Measurements from ENCODE around the gene IZUMO4.

The IZUMO4 gene

DNA sequence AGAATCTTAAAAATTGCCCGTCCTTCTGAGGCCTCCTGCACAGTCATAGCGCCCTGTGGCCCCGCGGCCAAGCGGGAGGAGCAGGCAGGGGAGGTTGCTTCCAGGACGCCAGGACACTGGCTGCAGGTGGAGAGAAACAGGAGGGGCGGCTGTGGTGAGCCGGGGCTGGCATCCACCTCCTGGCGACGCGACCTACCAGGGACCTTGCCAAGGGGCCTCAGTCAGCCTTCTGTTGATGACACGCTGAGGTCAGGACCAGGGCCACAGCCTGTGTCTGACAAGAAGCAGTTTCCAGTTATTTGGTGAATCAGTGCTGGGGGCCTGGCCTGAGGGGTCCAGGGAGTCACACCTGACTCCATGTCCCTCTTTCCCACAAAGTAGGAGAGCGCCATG lies 32.3 kb upstream of the IZUMO4 start:
- Histone ChIP-seq H3K4me2 (ENCODE audit: low read depth, low read length) (no peak overlapping the region), H4K20me1 (ENCODE audit: insufficient read depth, low read length) (no peaks in the 10 kb centered on the region), H3K27ac (ENCODE audit: low read length) (no peak overlapping the region), H3K9me2 (replicated peaks; ENCODE audit: insufficient read depth, low read length) (no peaks in the 10 kb centered on the region), H3K4me1 (ENCODE audit: low read length) (peaks cover 15% of the 10 kb centered on the region), H3K4me3 (ENCODE audit: low read length) (no peak overlapping the region), H3K79me2 (ENCODE audit: low read length) (peaks cover 17% of the 10 kb centered on the region), H3K9ac (ENCODE audit: low read length) (no peak overlapping the region), H2AFZ (ENCODE audit: low read length) (no peak overlapping the region), H3F3A (ENCODE audit: insufficient read depth, low read length) (peaks cover 29% of the 10 kb centered on the region), H3K36me3 (replicated peaks; ENCODE audit: insufficient read depth, low read length) (no peaks in the 10 kb centered on the region), H3K9me3 (replicated peaks; ENCODE audit: insufficient read depth, low read length) (no peaks in the 10 kb centered on the region), H3K27me3 (replicated peaks; ENCODE audit: insufficient read depth, low read length) (no peaks in the 10 kb centered on the region)
- TF ChIP-seq EZH2 (optimal IDR thresholded peaks at IDR 0.05; ENCODE audit: low read depth, low read length) (no peak), EZH2phosphoT487 (IDR thresholded peaks at IDR 0.05; ENCODE audit: low read length) (no peak)
- TF ChIP-seq, protein P1, sequence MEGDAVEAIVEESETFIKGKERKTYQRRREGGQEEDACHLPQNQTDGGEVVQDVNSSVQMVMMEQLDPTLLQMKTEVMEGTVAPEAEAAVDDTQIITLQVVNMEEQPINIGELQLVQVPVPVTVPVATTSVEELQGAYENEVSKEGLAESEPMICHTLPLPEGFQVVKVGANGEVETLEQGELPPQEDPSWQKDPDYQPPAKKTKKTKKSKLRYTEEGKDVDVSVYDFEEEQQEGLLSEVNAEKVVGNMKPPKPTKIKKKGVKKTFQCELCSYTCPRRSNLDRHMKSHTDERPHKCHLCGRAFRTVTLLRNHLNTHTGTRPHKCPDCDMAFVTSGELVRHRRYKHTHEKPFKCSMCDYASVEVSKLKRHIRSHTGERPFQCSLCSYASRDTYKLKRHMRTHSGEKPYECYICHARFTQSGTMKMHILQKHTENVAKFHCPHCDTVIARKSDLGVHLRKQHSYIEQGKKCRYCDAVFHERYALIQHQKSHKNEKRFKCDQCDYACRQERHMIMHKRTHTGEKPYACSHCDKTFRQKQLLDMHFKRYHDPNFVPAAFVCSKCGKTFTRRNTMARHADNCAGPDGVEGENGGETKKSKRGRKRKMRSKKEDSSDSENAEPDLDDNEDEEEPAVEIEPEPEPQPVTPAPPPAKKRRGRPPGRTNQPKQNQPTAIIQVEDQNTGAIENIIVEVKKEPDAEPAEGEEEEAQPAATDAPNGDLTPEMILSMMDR (IDR thresholded peaks at IDR 0.05; ENCODE audit: low read length): no peak
- no peak for DNase-seq

GRCh38 chr19:2064788-2065524 lies 31.8 kb upstream of the IZUMO4 start:
- no peak overlapping the region for H3K27ac ChIP-seq (ENCODE audit: low read length)
- TF ChIP-seq, protein P1 (IDR thresholded peaks at IDR 0.05; ENCODE audit: low read length): no peak
- TF ChIP-seq EZH2 (optimal IDR thresholded peaks at IDR 0.05; ENCODE audit: low read depth, low read length) (no peak), EZH2phosphoT487 (IDR thresholded peaks at IDR 0.05; ENCODE audit: low read length) (no peak)
- H3F3A ChIP-seq (ENCODE audit: insufficient read depth, low read length): peaks cover 32% of the 10 kb centered on the region
- DNase-seq: no peak
- H3K4me1 ChIP-seq (ENCODE audit: low read length): peaks cover 13% of the 10 kb centered on the region
- peaks cover 11% of the 10 kb centered on the region for H3K79me2 ChIP-seq (ENCODE audit: low read length)
- H3K9me2 ChIP-seq (replicated peaks; ENCODE audit: insufficient read depth, low read length): no peaks in the 10 kb centered on the region
- H2AFZ ChIP-seq (ENCODE audit: low read length): no peak overlapping the region
- no peak overlapping the region for H3K9ac ChIP-seq (ENCODE audit: low read length)
- no peak overlapping the region for H3K4me3 ChIP-seq (ENCODE audit: low read length)
- no peaks in the 10 kb centered on the region for H4K20me1 ChIP-seq (ENCODE audit: insufficient read depth, low read length)
- no peaks in the 10 kb centered on the region for H3K9me3 ChIP-seq (replicated peaks; ENCODE audit: insufficient read depth, low read length)
- H3K4me2 ChIP-seq (ENCODE audit: low read depth, low read length): no peak overlapping the region
- H3K36me3 ChIP-seq (replicated peaks; ENCODE audit: insufficient read depth, low read length): no peaks in the 10 kb centered on the region
- no peaks in the 10 kb centered on the region for H3K27me3 ChIP-seq (replicated peaks; ENCODE audit: insufficient read depth, low read length)

- no peak overlapping the region for H3K4me3 ChIP-seq (ENCODE audit: low read length)
- H3K4me2 ChIP-seq (ENCODE audit: low read depth, low read length): no peak overlapping the region
- no peaks in the 10 kb centered on the region for H3K9me3 ChIP-seq (replicated peaks; ENCODE audit: insufficient read depth, low read length)
- no peaks in the 10 kb centered on the region for H3K9me2 ChIP-seq (replicated peaks; ENCODE audit: insufficient read depth, low read length)
- no peak overlapping the region for H2AFZ ChIP-seq (ENCODE audit: low read length)
- H4K20me1 ChIP-seq (ENCODE audit: insufficient read depth, low read length): peaks cover 15% of the 10 kb centered on the region
- peaks cover 41% of the 10 kb centered on the region for H3K79me2 ChIP-seq (ENCODE audit: low read length)
- H3K4me1 ChIP-seq (ENCODE audit: low read length): no peaks in the 10 kb centered on the region
- H3K36me3 ChIP-seq (replicated peaks; ENCODE audit: insufficient read depth, low read length): peaks cover 10% of the 10 kb centered on the region
- no peaks in the 10 kb centered on the region for H3K27me3 ChIP-seq (replicated peaks; ENCODE audit: insufficient read depth, low read length)
- no peak for DNase-seq
- no peak overlapping the region for H3K27ac ChIP-seq (ENCODE audit: low read length)
- TF ChIP-seq, protein P1 (IDR thresholded peaks at IDR 0.05; ENCODE audit: low read length): no peak
- no peak for TF ChIP-seq EZH2phosphoT487 (IDR thresholded peaks at IDR 0.05; ENCODE audit: low read length)
- no peak for TF ChIP-seq EZH2 (optimal IDR thresholded peaks at IDR 0.05; ENCODE audit: low read depth, low read length)
- no peak overlapping the region for H3K9ac ChIP-seq (ENCODE audit: low read length)
- H3F3A ChIP-seq (ENCODE audit: insufficient read depth, low read length): peaks cover 51% of the 10 kb centered on the region
Measured at GRCh38 chr19:2070436-2070827, 26.3 kb upstream of the IZUMO4 start.
